ENCODE data around the gene SEC16B.

Gene SEC16B

GRCh38 chr1:177914603-177915002 is 55.3 kb downstream of the SEC16B start:
- no peak overlapping the region for H3K4me3 Mint-ChIP-seq
- DNase-seq (ENCODE audit: low spot score in 2 of 2) (no peak), ATAC-seq (no peak)
- H3K9me3 Mint-ChIP-seq: peaks cover 3% of the 10 kb centered on the region
- H3K27ac Mint-ChIP-seq: no peak overlapping the region
- H3K4me1 Mint-ChIP-seq: no peaks in the 10 kb centered on the region
- no peaks in the 10 kb centered on the region for H3K36me3 Mint-ChIP-seq

DNA sequence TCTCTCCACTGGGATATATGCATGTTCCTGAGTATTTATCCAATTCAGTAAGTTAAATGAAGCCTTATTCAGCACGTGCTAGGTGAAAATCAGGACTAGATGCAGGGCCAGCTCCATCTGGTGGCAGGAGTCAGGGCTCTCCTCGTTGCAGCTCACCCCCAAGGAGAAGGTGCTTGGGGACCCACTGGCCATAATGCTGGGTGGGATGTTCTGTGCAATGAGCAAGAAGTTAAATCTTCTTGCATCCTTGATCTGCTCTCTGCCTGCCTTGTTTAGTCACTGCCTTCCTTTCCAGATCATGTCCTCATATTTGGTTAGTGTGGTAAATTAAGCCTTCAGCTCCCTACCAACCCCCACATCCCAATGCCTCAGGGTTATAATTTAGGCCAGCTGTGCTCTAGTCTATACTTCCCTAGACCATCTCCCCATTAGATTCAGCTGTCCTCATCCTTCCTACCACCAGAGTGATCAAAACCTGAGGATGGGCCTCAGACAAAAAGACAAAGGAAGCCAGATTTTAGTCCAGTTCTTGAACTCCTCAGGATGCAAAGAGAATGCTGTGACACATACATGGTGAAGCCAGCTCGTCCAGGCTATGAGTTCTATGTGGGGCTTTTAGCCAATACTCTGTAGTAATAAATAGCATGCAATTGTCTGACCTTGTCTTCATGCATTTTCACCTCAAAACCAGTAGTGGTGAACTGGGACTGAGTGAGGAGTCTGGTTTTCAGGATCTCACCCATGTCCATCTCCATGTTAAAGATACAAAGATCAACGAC is 55.9 kb downstream of the SEC16B start:
- Mint-ChIP-seq H3K27ac (no peak overlapping the region), H3K36me3 (no peaks in the 10 kb centered on the region), H3K9me3 (peaks cover 3% of the 10 kb centered on the region), H3K4me3 (no peak overlapping the region), H3K4me1 (no peaks in the 10 kb centered on the region)
- ATAC-seq (no peak), DNase-seq (ENCODE audit: low spot score in 2 of 2) (no peak)

DNA sequence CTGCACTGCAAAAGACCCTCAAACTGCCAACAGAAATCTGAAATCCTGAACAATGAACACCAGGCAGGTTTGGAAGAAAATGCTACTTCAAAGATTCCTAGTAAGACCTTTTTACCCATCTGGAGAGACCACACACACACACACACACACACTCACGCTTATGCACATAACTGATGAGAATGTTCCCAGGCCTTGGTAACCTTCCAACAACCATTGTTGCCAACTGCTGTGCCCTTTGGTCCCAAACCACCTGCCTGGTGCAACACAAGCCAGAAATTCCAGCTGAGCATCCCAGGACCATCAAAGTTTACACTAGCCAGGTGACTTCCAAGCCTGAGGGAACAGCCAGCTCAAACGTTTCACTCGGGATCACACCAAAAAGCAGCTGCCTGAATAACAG is 56.9 kb downstream of the SEC16B start:
- Mint-ChIP-seq H3K27ac (no peak overlapping the region), H3K36me3 (no peaks in the 10 kb centered on the region), H3K4me1 (no peaks in the 10 kb centered on the region), H3K9me3 (peaks cover 3% of the 10 kb centered on the region), H3K4me3 (no peak overlapping the region)
- ATAC-seq: no peak
- no peak for DNase-seq (ENCODE audit: low spot score in 2 of 2)

- ATAC-seq: no peak
- Mint-ChIP-seq H3K4me1 (no peaks in the 10 kb centered on the region), H3K9me3 (peaks cover 7% of the 10 kb centered on the region)
Measured at GRCh38 chr1:177909416-177909815, 60.4 kb downstream of the SEC16B start.

GRCh38 chr1:177907000-177907399 is 62.9 kb downstream of the SEC16B start:
- ATAC-seq: no peak
- Mint-ChIP-seq H3K9me3 (peaks cover 8% of the 10 kb centered on the region), H3K36me3 (no peaks in the 10 kb centered on the region), H3K4me3 (no peak overlapping the region), H3K27ac (no peak overlapping the region), H3K4me1 (no peaks in the 10 kb centered on the region)
- no peak for DNase-seq (ENCODE audit: low spot score in 2 of 2)

More at GRCh38 chr1:177909416-177909815, 60.4 kb downstream of the SEC16B start:
- Mint-ChIP-seq H3K4me3 (no peak overlapping the region), H3K27ac (no peak overlapping the region), H3K36me3 (no peaks in the 10 kb centered on the region)
- no peak for DNase-seq (ENCODE audit: low spot score in 2 of 2)

DNA sequence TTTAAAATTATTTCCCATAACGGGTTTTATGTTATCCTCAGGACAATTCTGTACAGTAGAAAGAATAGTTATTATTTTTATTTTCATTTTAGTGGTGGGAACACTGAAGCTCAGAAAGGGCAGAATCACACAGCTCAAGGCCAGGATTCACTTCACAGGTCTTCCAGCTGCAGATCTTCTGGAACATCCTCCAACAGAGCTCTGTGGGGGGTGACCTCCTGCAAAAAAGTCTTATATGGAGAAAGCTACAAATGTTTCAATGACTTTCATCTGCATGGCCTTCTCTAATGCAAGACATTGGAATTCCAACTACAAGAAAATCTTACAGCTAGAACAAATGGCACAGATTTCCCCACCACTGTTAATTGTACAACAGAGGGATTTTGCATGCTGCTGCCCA is 64.2 kb downstream of the SEC16B start:
- Mint-ChIP-seq H3K36me3 (no peaks in the 10 kb centered on the region), H3K4me3 (no peak overlapping the region), H3K4me1 (no peaks in the 10 kb centered on the region), H3K9me3 (peaks cover 12% of the 10 kb centered on the region), H3K27ac (no peak overlapping the region)
- DNase-seq (ENCODE audit: low spot score in 2 of 2) (no peak), ATAC-seq (no peak)

GRCh38 chr1:177902266-177902665 is 67.6 kb downstream of the SEC16B start:
- no peak overlapping the region for H3K4me3 Mint-ChIP-seq
- peaks cover 12% of the 10 kb centered on the region for H3K9me3 Mint-ChIP-seq
- H3K4me1 Mint-ChIP-seq: no peaks in the 10 kb centered on the region
- no peak overlapping the region for H3K27ac Mint-ChIP-seq
- no peaks in the 10 kb centered on the region for H3K36me3 Mint-ChIP-seq
- no peak for DNase-seq (ENCODE audit: low spot score in 2 of 2)
- ATAC-seq: no peak

DNA sequence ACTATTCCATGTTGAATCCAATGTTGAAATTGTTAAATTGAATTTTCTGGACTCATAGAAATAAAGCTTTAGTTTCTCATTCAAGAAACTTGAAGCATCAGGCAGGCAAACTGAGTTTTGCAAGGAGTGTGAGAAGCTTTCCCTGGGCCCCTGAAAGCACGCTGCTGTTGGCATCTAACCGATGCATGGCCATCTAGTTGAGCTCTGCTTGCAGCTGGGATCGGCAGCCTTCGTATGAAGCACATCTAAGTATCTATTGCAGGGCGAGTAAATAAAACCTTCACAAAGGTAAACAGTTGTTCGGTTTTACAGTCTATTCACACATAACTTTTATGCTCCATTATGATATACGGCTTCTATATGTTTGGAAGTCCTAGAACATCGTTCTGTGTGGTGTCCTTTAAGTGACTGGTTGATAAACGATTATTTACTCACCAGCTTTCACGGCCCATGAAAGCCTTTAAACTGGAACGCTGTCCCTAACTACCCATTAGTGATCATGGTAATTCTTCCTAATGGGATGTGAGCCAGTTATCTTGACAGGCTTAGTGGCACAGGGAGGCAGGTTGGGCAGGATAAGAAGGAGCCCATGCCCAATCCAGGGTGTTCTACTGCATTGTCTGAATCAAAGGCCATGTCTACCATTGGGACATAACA is 71.7 kb downstream of the SEC16B start:
- Mint-ChIP-seq H3K27ac (no peak overlapping the region), H3K4me1 (no peaks in the 10 kb centered on the region), H3K9me3 (peaks cover 13% of the 10 kb centered on the region), H3K4me3 (no peak overlapping the region), H3K36me3 (no peaks in the 10 kb centered on the region)
- no peak for ATAC-seq
- DNase-seq (ENCODE audit: low spot score in 2 of 2): no peak

DNA sequence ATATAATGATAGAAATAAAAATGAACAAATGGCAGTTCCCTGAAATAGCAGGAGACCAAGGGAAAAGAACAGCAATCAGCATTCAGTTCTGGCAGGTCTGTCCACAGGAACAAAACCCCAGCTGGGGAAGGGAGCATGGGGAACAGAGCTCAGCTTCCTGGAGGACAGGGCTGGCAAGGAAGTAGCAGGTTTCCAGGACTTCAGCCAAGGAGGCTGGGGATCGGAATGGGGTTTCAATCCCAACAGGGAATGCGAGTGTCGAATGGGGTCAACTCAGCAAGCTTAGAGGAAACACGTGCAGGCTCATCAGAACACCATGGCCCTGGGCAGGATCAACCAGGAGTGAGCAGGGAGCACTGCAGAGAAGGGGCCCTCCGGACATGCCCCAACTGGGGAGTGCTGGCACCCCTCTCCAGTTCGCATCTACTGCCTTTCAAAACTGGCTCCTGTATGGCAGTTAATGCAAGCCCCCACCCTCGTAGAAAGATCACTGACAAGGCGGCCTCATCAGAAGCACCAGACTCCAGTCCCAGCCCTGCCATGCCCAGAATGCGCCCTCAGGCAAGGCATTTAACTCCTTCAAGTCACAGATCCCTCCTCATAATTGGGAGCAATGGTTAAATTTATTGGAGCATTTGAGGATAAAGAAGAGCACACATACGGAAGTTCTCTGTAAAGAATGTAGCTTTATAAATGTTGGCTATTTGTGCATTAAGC is 72.4 kb downstream of the SEC16B start:
- Mint-ChIP-seq H3K4me1 (no peaks in the 10 kb centered on the region), H3K36me3 (no peaks in the 10 kb centered on the region), H3K4me3 (no peak overlapping the region), H3K9me3 (peaks cover 13% of the 10 kb centered on the region), H3K27ac (no peak overlapping the region)
- ATAC-seq (no peak), DNase-seq (ENCODE audit: low spot score in 2 of 2) (no peak)

All from stimulated activated effector memory CD8-positive, alpha-beta T cell treated with anti-CD3 and anti-CD28 coated beads, Interleukin-12 subunit alpha, Interleukin-12 subunit beta, amount 100 ng/mL, for 72 hours (primary cell).